ENCODE measurements around the gene DNAJB7. TPM values are rescaled to one million over a fixed set of nuclear protein-coding genes. Genes with fewer than 3 reads are reported as not detected.
A peak's percentile ranks its signal among the peaks of the same experiment; 100 is the strongest.

DNAJB7 gene
- total and polyA plus RNA-seq, 10 of the 15 experiments (the other 5 are each of a cell fraction or from before 2014, with no cell fraction given): 0.03 to 0.70 (median 0.29) TPM; not detected in 6

DNA sequence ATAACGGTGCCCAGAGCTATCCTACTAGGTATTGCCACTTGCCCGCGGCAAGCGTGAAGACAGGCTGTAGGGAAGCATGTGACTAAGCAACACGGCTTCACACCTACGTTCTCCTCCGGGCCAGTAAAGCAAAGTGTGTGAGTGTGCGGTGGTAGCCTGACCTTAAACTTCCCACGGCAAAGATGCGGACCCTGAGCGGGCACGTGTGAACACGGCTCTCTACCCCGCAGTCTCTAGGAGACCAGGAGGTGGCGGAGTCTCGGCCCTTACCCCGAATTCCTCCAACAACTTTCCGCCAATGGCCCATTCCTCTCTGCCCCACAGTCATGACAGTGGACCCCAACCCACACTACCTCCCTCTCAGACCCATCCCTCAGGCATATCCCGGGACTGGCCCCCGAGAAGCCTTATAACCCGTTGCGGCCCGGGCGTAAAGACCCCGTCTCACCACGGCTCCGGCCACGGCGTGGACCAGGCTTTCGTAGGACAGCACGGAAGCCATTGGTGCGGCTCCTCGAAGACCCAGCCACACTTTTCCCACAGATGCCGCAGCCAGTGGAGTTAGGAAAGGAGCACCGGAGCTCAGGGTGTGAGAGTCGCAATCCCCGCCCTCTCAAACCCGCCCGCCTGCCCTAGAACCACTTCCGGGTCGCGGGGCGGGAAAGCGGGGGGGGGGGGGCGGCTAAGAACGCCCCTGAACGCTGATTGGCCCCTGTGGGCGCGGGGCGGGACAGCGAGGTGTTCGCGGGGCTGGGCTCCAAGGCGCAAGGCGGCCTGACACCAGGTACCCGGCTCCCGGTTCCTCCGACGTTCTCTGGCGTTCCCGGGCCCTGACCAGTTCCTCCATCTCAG, 42.9 kb downstream of the DNAJB7 start, which contains the start of gene SLC25A17 (continued):
- TF ChIP-seq RELB (IDR thresholded peaks at IDR 0.05; ENCODE audit: low read depth) (no peak), MYB (IDR thresholded peaks at IDR 0.05; ENCODE audit: borderline replicate concordance, low read depth, low read length) (no peak), SPI1 (IDR thresholded peaks at IDR 0.05; ENCODE audit: borderline replicate concordance, insufficient read depth, low read depth, low read length) (peak; percentile 32; the same call in 1 of the 2 replicates), RFX5 (IDR thresholded peaks at IDR 0.05; ENCODE audit: low read depth, low read length) (no peak), HDAC2 (IDR thresholded peaks at IDR 0.05) (no peak), ZNF622 (IDR thresholded peaks at IDR 0.05) (no peak), SMAD5 (IDR thresholded peaks at IDR 0.05; ENCODE audit: low read depth) (no peak; the same call in 1 of the 2 replicates), ZBTB40 (IDR thresholded peaks at IDR 0.05; ENCODE audit: borderline replicate concordance) (peak; percentile 81), NBN (IDR thresholded peaks at IDR 0.05) (peak; percentile 35; the same call in 1 of the 2 replicates), BACH1 (IDR thresholded peaks at IDR 0.05; ENCODE audit: borderline replicate concordance) (no peak), PML (IDR thresholded peaks at IDR 0.05; ENCODE audit: low read length) (0 out of 2 replicates have a peak, but pooled peaks have one; percentile 46), ATF7 (IDR thresholded peaks at IDR 0.05; ENCODE audit: low read depth) (no peak), RCOR1 (conservative IDR thresholded peaks at IDR 0.05; ENCODE audit: low read depth, low read length) (no peak), SIX5 (IDR thresholded peaks at IDR 0.05; ENCODE audit: low read depth, low read length, severe bottlenecking) (no peak), NR2C1 (IDR thresholded peaks at IDR 0.05) (peak; percentile 94), ETV6 (conservative IDR thresholded peaks at IDR 0.05 in 1 of 2, IDR thresholded peaks at IDR 0.05 in 1 of 2; ENCODE audit: borderline replicate concordance in 1 of 2, low read depth in 1 of 2) (no peak), FOS (IDR thresholded peaks at IDR 0.05; ENCODE audit: borderline replicate concordance, extremely low read depth, insufficient read length) (no peak), ZNF274 (IDR thresholded peaks at IDR 0.05; ENCODE audit: insufficient read depth, insufficient read length) (no peak)
- TF ChIP-seq, protein P1, sequence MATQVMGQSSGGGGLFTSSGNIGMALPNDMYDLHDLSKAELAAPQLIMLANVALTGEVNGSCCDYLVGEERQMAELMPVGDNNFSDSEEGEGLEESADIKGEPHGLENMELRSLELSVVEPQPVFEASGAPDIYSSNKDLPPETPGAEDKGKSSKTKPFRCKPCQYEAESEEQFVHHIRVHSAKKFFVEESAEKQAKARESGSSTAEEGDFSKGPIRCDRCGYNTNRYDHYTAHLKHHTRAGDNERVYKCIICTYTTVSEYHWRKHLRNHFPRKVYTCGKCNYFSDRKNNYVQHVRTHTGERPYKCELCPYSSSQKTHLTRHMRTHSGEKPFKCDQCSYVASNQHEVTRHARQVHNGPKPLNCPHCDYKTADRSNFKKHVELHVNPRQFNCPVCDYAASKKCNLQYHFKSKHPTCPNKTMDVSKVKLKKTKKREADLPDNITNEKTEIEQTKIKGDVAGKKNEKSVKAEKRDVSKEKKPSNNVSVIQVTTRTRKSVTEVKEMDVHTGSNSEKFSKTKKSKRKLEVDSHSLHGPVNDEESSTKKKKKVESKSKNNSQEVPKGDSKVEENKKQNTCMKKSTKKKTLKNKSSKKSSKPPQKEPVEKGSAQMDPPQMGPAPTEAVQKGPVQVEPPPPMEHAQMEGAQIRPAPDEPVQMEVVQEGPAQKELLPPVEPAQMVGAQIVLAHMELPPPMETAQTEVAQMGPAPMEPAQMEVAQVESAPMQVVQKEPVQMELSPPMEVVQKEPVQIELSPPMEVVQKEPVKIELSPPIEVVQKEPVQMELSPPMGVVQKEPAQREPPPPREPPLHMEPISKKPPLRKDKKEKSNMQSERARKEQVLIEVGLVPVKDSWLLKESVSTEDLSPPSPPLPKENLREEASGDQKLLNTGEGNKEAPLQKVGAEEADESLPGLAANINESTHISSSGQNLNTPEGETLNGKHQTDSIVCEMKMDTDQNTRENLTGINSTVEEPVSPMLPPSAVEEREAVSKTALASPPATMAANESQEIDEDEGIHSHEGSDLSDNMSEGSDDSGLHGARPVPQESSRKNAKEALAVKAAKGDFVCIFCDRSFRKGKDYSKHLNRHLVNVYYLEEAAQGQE (IDR thresholded peaks at IDR 0.05; ENCODE audit: low read depth, low read length): no peak
- TF ChIP-seq, protein P2, sequence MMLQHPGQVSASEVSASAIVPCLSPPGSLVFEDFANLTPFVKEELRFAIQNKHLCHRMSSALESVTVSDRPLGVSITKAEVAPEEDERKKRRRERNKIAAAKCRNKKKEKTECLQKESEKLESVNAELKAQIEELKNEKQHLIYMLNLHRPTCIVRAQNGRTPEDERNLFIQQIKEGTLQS (IDR thresholded peaks at IDR 0.05; ENCODE audit: borderline replicate concordance, extremely low read depth, low read depth, low read length): no peak
